Coronary artery (tissue), 2 donors: Measurements from ENCODE around the gene ECD.

ENCODE experiments used
- DNase-seq: peaks from one replicate; pipeline ENCODE4 v3.0.0-alpha.2; 2017; ENCODE audit warnings: low spot score
- H3K27ac ChIP-seq, 2 donors: fragments of 200-600 bp; sonication (generic); one replicate each; pipeline ENCODE4 v1.5.1; 2016 to 2019
- H3K4me3 ChIP-seq: fragments of 200-600 bp; sonication (generic); 2 replicates; pipeline ENCODE4 v1.5.1; 2016; ENCODE audit warnings: mild to moderate bottlenecking, moderate library complexity
- TF ChIP-seq, protein P1 (sequence below): fragments of 200-600 bp; sonication (generic); IDR thresholded peaks from one replicate; pipeline ENCODE4 v1.5.1; 2019; ENCODE audit warnings: antibody characterized with exemption

ECD gene

DNA sequence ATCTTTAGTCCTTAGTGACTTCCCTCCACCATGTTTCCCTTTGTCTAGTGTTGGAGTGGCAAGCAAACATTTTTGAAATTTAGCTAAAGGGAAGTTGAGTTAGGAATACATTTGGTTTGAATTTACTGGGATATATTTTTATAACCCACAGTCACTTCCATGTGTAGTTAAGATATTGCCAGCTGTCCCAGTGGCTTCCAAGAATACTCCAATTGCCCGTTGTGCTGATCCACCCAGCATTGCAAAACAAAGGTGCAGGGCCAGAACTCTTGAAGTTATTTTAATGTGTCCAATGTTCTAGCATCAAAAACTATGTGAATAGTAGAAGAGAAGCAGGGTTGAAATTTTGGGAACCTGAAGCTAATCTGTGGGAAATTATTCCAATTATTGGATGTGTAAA, 68.7 kb downstream of the ECD start:
- no peak overlapping the region for H3K27ac ChIP-seq
- TF ChIP-seq, protein P1, sequence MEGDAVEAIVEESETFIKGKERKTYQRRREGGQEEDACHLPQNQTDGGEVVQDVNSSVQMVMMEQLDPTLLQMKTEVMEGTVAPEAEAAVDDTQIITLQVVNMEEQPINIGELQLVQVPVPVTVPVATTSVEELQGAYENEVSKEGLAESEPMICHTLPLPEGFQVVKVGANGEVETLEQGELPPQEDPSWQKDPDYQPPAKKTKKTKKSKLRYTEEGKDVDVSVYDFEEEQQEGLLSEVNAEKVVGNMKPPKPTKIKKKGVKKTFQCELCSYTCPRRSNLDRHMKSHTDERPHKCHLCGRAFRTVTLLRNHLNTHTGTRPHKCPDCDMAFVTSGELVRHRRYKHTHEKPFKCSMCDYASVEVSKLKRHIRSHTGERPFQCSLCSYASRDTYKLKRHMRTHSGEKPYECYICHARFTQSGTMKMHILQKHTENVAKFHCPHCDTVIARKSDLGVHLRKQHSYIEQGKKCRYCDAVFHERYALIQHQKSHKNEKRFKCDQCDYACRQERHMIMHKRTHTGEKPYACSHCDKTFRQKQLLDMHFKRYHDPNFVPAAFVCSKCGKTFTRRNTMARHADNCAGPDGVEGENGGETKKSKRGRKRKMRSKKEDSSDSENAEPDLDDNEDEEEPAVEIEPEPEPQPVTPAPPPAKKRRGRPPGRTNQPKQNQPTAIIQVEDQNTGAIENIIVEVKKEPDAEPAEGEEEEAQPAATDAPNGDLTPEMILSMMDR: no peak
- no peak overlapping the region for H3K4me3 ChIP-seq
- no peak for DNase-seq

DNA sequence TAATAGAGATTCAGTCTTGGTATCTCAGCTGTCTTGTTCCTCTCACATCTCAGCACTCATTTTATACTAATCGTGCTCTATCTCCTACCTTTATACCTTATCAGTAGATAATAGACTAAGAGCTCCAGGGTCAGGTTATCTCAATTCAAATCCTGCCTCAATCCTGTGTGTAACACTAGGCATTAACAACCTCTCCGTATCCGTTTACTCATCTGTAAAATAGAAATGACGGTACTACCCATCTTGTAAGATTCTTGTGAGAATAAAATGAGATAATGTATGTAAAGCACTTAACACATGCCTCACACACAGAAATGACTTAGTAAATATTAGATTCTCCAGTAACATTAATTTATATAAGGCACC, 70.5 kb downstream of the ECD start:
- TF ChIP-seq, protein P1: no peak
- Histone ChIP-seq H3K4me3 (peak overlapping the region; percentile 96), H3K27ac (peak overlapping the region; percentile 91 to 99)
- no peak for DNase-seq

DNA sequence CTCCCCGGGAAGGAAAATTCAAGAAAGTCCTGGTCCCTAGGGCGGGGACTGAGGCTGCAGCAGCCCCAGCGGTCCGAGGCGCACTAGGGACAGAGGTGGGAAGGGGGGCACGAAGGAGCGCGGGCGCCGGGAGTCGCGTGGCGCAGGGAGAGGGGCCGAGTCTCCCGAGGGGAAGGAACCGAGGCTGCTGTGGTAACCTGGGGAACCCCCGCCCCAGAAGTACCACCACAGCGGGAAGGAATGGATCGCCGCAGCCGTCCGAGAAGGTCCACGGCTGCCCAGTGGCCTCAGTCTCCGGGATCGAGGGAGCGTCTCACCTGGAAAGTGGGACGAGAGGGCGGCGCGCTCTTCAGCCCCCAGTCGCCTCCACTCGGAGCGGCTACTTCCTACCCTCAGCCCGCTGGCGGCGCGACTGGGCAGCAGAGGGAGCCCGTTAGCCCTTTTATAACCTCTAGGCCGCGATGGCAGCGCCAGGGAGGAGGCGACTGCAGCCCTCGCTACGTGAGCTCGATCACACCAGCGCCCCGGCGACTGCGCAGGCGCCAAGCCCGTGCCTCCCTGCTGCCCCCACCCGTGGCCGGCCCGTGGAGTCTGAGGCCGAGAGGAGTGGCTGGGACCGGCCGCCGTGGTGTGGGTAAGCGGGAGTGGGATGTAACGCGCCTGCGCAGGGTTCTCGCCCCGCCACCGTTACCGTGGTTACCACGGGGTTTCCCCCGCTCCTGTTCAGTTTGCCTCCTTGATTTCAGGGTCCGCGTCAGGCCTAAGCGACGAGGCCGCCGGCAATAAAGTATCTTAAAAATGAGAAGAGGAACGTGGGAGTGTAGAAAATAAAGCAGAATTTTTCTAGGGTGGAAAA, 71.1 kb downstream of the ECD start, which contains the start of gene P4HA1:
Gene P4HA1 (minus strand): TSS at position 418 of the 856 bp plus-strand sequence. CDS start 21,983 bp downstream, outside the sequence.
- DNase-seq: peak; percentile 99
- peak within 1 kb of the TSS; percentile 91 to 99 for H3K27ac ChIP-seq
- TF ChIP-seq, protein P1: peak; percentile 50
- H3K4me3 ChIP-seq: peak within 1 kb of the TSS; percentile 96

DNA sequence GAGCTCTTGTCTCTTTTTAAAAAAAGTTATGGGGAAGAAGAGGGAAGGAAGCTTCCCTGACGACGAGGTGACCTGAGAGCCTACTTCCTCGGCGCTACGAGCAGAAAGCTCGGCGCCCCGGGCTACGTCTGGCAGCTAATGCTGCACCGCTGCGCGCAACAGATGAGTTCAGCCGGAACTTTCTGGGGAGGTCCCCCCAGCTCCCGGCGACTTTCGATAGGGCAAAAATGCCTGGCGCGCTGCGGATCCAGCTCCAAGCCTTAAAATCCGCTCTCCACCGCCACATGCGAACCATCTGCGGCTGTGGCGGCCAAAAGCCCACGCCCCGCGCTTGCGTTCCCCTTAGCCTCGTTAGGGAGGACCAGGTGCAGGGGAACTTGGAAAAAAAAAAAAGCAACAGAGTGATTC, 71.8 kb downstream of the ECD start:
- TF ChIP-seq, protein P1: no peak
- H3K4me3 ChIP-seq: peak overlapping the region; percentile 96
- DNase-seq: peak; percentile 82

DNA sequence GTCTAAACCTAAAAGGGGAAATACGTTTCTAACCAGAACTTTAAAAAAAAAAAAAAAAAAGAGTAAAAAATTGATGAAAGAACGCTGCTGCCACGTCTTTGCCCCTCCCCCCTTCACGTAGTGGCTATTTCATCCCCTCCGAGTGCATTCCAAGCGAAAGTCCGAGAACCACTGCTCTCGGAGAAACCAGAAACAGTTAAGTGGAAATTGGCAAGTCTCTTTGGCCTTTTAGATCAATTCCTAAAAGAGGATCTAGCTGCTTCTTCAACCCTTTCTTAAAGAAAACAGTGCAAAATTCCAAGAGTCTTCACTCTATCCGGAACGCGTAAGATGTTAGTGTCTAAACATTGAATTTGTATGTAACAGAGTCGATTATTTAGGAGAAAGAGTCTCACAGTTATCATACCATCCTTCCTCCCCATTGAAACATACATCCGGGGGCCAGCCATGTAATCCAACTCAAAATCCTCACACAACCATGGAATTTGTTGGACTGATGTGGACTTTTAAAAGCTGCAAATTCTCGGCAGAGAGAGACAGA, 72.3 kb downstream of the ECD start:
- TF ChIP-seq, protein P1: no peak
- DNase-seq: no peak
- Histone ChIP-seq H3K27ac (peak overlapping the region; percentile 91 to 99), H3K4me3 (peak overlapping the region; percentile 96)

More for the DNA sequence above, 71.8 kb downstream of the ECD start:
- peak overlapping the region; percentile 91 to 99 for H3K27ac ChIP-seq

DNA sequence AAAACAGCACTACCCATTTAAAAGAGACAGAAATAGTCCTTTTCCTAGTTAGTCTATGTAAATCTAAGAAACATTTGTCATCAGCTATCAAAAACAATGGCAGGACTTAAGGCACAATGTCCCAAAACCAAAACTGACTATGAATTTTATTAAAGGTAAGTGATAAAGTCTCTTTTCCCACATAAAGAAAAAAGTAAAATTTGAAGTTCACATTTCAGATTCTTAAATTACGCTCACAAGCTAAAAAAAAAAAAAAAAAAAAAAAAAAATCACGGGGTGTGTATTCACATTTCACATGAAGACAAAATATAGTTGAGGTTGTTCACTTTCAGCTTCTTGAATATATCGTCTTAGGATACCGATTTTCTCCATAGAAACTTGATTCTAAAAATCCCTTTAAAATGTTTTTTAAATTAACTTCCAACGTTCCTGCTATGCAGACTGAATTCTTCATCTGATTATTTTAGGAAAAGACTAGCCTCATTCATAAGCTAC, 72.8 kb downstream of the ECD start:
- peak overlapping the region; percentile 91 to 99 for H3K27ac ChIP-seq
- no peak for DNase-seq
- TF ChIP-seq, protein P1: no peak
- H3K4me3 ChIP-seq: peak overlapping the region; percentile 96
